Spleen (tissue), 11 donors: Measurements from ENCODE around the gene MSX2. TPM values are rescaled to one million over a fixed set of nuclear protein-coding genes. Genes with fewer than 3 reads are reported as not detected.

ENCODE experiments used
- DNase-seq: peaks from one replicate; pipeline ENCODE4 v3.0.0-alpha.2; 2020
- H3K27ac ChIP-seq, 8 donors: fragments of 200-600 bp; sonication (generic) in 7 of 8; 1 replicate in 4 of 8; 2 replicates in 4 of 8; pipeline versions ENCODE4 v1.5.0 to v1.8.0; 2016 to 2021; ENCODE audit warnings: inconsistent platforms in 4 of 8, mild to moderate bottlenecking in 4 of 8, moderate library complexity in 1 of 8
- H3K27me3 ChIP-seq, 7 donors: fragments of 200-600 bp; sonication (generic) in 6 of 7; replicated peaks in 1 of 7; 1 replicate in 4 of 7; 2 replicates in 3 of 7; pipeline versions ENCODE4 v1.5.0 to v1.8.0; 2016 to 2021; ENCODE audit warnings: inconsistent platforms in 3 of 7, mild to moderate bottlenecking in 1 of 7
- H3K36me3 ChIP-seq, 6 donors: fragments of 200-600 bp; sonication (generic) in 5 of 6; 1 replicate in 4 of 6; 2 replicates in 2 of 6; pipeline versions ENCODE4 v1.5.0 to v1.8.0; 2016 to 2021; ENCODE audit warnings: inconsistent platforms in 2 of 6
- H3K4me1 ChIP-seq, 6 donors: fragments of 200-600 bp; sonication (generic) in 5 of 6; 1 replicate in 3 of 6; 2 replicates in 3 of 6; pipeline versions ENCODE4 v1.5.0 to v1.8.0; 2016 to 2021; ENCODE audit warnings: inconsistent platforms in 3 of 6
- H3K4me3 ChIP-seq, 8 donors: fragments of 200-600 bp; sonication (generic) in 7 of 8; 1 replicate in 4 of 8; 2 replicates in 4 of 8; pipeline versions ENCODE4 v1.5.0 to v1.8.0; 2016 to 2021; ENCODE audit warnings: inconsistent platforms in 4 of 8, mild to moderate bottlenecking in 4 of 8, moderate library complexity in 2 of 8
- H3K9me3 ChIP-seq, 8 donors: fragments of 200-600 bp; sonication (generic) in 7 of 8; 1 replicate in 4 of 8; 2 replicates in 4 of 8; pipeline versions ENCODE4 v1.5.0 to v1.8.0; 2016 to 2021; ENCODE audit warnings: inconsistent platforms in 4 of 8
- CTCF ChIP-seq, 11 experiments: fragments of 200-600 bp in 7 of 11; fragments of 450-650 bp in 4 of 11; sonication (generic) in 4 of 11; IDR thresholded peaks in 8 of 11; conservative IDR thresholded peaks in 3 of 11; 1 replicate in 7 of 11; 2 replicates in 4 of 11; pipeline versions ENCODE4 v1.4.0 to v1.8.0; 2016 to 2021; ENCODE audit warnings: antibody characterized with exemption in 11 of 11, inconsistent platforms in 4 of 11, mild to moderate bottlenecking in 1 of 11
- POLR2A ChIP-seq, 3 donors: fragments of 450-650 bp; IDR thresholded peaks; one replicate each; pipeline ENCODE4 v1.5.1; 2017; ENCODE audit warnings: antibody characterized with exemption in 3 of 3, mild to moderate bottlenecking in 1 of 3
- POLR2AphosphoS5 ChIP-seq, 3 donors: sonication (generic); formaldehyde crosslinking; IDR thresholded peaks; one replicate each; pipeline ENCODE4 v1.5.1; 2017; ENCODE audit warnings: antibody characterized with exemption in 3 of 3
- WGBS, 5 donors: extraction: QIAGEN DNeasy Blood & Tissue Kit in 3 of 5; methylation state at CpG; one replicate each; pipeline versions ENCODE4 v1.1.5 to v1.1.7; 2013 to 2018; 5-methylcytosine and 5-hydroxymethylcytosine counted together
- intact Hi-C: fragments of 100-400 bp; cut with DNase I; formaldehyde crosslinking; loops from one replicate; pipeline ENCODE4 v1.15.0; 2023; ENCODE audit warnings: low total_unique reads
- polyA plus RNA-seq, 3 donors: library from polyadenylated mRNA; stranded (reverse); fragments of 200-250 nt; gene quantifications; one replicate each; pipeline ENCODE4 v1.2.1, GENCODE V29; 2013
- total RNA-seq, 7 donors: library from RNA; depleted of rRNA in 3 of 7; stranded (reverse); fragments of >200 nt in 3 of 7; fragmentation: NEBNext Ultra II Directional in 4 of 7; extraction: Animal tissue kit (Norgen Biotek cat#: 25700) in 4 of 7; gene quantifications; one replicate each; pipeline versions ENCODE4 v1.1.0 to v1.2.1, GENCODE V29; 2016 to 2021
- donor health status: healthy with polysubstance abuse.
- donor health status: DM: no; HTN: no; CAD: no; lungs with moderate emphysema.
- donor health status: DM: no; HTN: no; CAD: no.
- donor health status: Bipolar disorder and iron deficiency.
- donor health status: healthy.
- donor health status: DM: no; HTN: no; CAD: no.
- donor health status: DM: yes; HTN: yes; CAD: no.

MSX2 gene
- total and polyA plus RNA-seq, 10 donors: 0.11 to 3.2 (median 0.36) TPM

DNA sequence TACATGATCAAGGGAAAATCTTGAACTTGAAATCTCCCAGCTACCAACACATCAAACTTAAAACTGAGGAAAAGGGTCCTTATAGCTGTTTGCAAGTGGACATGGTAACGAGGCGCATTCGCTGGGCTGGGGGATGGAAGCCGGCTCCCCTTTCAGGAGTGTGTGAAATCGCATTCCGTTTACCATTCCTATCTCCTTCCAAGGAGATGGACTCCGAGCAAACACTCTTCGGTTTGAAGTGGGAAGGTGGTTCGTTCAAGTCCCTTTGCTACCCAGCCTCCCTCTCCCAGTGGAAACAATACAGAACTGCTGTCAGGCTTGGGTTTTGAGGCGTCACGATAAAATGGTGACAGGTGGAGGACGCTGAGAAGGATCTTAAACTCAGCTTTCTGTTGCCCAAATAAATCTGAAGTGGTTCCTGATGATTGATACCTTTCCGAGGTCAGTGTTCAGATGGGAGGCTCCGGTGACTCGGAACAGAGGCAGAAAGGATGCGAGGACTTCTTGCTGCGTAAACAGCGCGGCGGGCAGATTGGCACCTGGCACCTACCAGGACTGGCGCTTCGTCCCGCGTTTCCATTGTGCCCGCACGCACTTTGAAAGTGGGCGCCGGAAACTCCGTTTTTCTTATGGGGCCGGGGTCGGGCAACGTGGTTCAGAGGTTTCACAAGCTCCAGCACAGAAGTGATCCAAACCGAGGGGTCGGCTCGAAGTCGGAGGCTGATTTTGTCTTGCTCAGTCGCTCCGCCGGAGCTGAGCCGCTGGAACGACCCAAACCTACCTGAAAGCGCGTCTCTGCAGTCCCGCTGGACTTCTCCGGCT, 7.0 kb downstream of the MSX2 start:
- H3K4me1 ChIP-seq: peaks cover 0 to 15% (median 8%) of the 10 kb centered on the region in 6 donors
- peaks cover 0 to 5% (median 0%) of the 10 kb centered on the region in 6 donors for H3K36me3 ChIP-seq
- no peak overlapping the region for H3K27ac ChIP-seq
- H3K9me3 ChIP-seq: no peaks in the 10 kb centered on the region
- intact Hi-C loops: no loop called here
- no peak overlapping the region for H3K4me3 ChIP-seq
- TF ChIP-seq CTCF (IDR thresholded peaks at IDR 0.05 in 8 of 11, conservative IDR thresholded peaks at IDR 0.05 in 3 of 11): no peak
- TF ChIP-seq POLR2A (IDR thresholded peaks at IDR 0.05): no peak
- no peak for TF ChIP-seq POLR2AphosphoS5 (IDR thresholded peaks at IDR 0.05)
- 8 to 28% (median 14%) methylated on average over 43 to 45 of the region's 45 CpGs for WGBS, 5 donors
- no peak for DNase-seq
- H3K27me3 ChIP-seq: peaks cover 0 to 100% (median 80%) of the 10 kb centered on the region in 7 donors

- peaks cover 0 to 100% (median 76%) of the 10 kb centered on the region in 7 donors for H3K27me3 ChIP-seq
- intact Hi-C loops: no loop called here
- peaks cover 0 to 15% (median 8%) of the 10 kb centered on the region in 6 donors for H3K4me1 ChIP-seq
- H3K36me3 ChIP-seq: peaks cover 0 to 5% (median 0%) of the 10 kb centered on the region in 6 donors
- TF ChIP-seq POLR2A (IDR thresholded peaks at IDR 0.05) (no peak), POLR2AphosphoS5 (IDR thresholded peaks at IDR 0.05) (no peak), CTCF (IDR thresholded peaks at IDR 0.05 in 8 of 11, conservative IDR thresholded peaks at IDR 0.05 in 3 of 11) (no peak)
- no peaks in the 10 kb centered on the region for H3K9me3 ChIP-seq
- no peak overlapping the region for H3K4me3 ChIP-seq
- DNase-seq: no peak
- H3K27ac ChIP-seq: no peak overlapping the region
- 11 to 29% (median 13%) methylated on average over 48 to 62 of the region's 62 CpGs for WGBS, 5 donors
Measured at GRCh38 chr5:174732036-174733020, 7.9 kb downstream of the MSX2 start.

DNA sequence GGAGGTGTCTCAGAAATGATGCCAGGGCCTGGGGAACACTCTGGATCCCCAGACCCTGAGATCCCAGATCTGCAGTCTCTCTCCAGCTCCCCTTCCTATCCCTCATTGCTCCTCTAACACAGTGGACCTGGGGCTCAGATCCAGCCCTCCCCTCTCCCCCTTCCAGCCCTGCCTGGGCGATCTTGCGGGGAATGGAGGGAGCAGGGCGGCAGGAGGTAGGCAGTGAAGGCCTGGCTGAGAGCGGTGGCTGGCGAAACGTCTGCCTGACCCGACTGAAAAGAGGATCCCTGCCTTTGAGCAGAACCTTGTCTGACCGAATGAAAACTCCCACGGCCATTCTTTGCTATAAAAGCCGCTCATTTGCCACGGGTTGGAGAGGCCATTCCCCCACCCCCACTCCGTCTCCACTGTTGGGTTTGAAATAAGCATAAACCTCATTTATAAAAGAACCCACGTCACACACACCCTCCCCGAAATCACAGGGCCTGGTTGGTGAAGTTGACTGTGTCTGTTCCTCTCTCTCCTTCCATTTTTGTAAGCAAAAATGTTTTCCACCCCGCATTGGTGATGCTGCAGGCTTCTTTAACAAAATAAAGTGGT, 8.8 kb downstream of the MSX2 start:
- no peak for TF ChIP-seq POLR2AphosphoS5 (IDR thresholded peaks at IDR 0.05)
- TF ChIP-seq CTCF (IDR thresholded peaks at IDR 0.05 in 8 of 11, conservative IDR thresholded peaks at IDR 0.05 in 3 of 11): no peak
- no peak for TF ChIP-seq POLR2A (IDR thresholded peaks at IDR 0.05)
- Histone ChIP-seq H3K4me3 (no peak overlapping the region), H3K36me3 (peaks cover 0 to 5% (median 0%) of the 10 kb centered on the region in 6 donors), H3K4me1 (peaks cover 0 to 15% (median 8%) of the 10 kb centered on the region in 6 donors), H3K9me3 (no peaks in the 10 kb centered on the region), H3K27ac (no peak overlapping the region), H3K27me3 (peaks cover 0 to 99% (median 76%) of the 10 kb centered on the region in 7 donors)
- WGBS, 5 donors: 18 to 31% (median 19%) methylated on average over 10 to 15 of the region's 15 CpGs
- no peak for DNase-seq
- intact Hi-C loops: no loop called here
